Stimulated activated CD4-positive, alpha-beta T cell treated with anti-CD3 and anti-CD28 coated beads, TNF-alpha, amount 100 ng/mL, for 48 hours (primary cell): ENCODE results near the gene ZNF827.

Experiments used
- DNase-seq, 3 donors: peaks; one replicate each; pipeline ENCODE4 v3.0.0-alpha.2; 2020; ENCODE audit warnings: low read depth in 3 of 3

ZNF827 gene

DNA sequence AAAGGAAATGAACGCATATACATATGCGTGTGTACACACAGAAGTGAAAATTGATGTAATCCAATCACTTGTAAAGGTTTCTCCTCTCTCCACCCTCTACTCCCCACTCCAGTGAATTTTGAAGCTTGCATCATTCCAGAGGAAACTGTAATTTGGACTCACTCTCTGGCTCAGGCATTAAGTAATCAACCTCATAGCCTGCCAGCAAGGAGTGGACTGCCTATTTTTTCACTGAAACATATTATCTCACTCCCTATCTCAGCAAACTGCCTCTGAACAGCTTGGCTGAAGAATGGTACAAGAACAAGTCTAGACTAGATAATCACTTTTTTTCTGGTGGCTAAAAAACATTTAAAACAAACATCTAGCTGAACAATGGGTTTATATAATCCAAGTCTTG lies 134.5 kb downstream of the ZNF827 start:
- DNase-seq, result no peak

DNA sequence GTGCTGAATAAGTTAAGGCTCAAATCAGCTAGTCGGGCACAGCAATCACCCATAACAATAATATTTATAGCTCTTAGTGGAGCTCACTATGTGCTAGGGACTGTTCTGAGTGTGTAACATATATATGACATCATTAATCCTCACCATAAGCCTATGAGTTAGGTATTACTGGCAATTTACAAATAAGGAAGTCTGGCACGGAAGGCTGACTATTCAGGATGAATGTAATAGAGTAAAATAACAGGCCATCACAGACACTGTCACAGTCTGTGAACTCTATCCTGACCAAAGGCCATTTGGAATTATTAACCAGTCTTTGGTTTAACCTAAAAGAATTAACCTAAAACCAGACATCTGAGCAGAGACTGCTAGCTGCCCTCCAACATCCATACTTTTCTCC lies 139.4 kb downstream of the ZNF827 start:
- DNase-seq, result no peak

DNA sequence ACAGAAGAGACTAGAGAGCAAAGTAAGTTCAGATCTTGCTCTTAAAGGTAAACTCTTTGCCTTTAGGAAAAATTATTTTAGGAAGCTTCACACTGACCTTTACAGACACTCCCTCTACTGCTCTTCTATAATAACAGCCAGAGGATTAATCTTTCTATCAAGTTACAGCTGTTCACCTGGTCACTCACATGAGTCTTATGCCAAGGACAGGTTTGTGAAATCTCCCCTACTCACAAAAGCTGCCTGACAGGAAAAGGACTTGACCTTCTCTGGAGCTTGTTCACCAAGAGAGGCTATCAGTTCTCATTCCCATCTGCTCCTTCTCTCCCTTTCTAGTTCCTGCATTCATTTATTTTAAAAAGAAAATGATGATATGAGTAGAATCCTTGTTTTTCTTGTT lies 141.3 kb downstream of the ZNF827 start:
- no peak for DNase-seq

DNA sequence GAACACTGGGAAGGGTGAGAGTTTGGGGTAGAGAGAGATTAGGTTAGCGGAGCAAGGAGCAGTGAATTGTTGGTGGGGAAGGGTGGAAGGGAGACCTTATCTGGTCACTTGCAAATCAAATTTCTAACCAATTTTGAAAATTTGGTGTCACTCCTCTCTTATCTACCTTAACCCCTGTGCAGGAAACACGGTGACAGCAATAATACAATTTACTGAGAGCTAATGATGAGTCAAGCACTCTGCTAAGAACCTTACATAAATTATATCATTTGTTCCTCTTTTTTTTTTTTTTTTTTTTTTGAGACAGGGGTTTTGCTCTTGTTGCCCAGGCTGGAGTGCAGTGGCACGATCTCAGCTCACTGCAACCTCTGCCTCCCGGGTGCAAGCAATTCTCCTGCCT lies 142.3 kb downstream of the ZNF827 start:
- DNase-seq, result no peak

GRCh38 chr4:145795521-145795920 lies 143.1 kb downstream of the ZNF827 start:
- DNase-seq, result no peak

GRCh38 chr4:145792429-145792828 lies 146.2 kb downstream of the ZNF827 start:
- no peak for DNase-seq

- DNase-seq, result no peak
Observed at GRCh38 chr4:145791988-145792387, 146.6 kb downstream of the ZNF827 start.

DNA sequence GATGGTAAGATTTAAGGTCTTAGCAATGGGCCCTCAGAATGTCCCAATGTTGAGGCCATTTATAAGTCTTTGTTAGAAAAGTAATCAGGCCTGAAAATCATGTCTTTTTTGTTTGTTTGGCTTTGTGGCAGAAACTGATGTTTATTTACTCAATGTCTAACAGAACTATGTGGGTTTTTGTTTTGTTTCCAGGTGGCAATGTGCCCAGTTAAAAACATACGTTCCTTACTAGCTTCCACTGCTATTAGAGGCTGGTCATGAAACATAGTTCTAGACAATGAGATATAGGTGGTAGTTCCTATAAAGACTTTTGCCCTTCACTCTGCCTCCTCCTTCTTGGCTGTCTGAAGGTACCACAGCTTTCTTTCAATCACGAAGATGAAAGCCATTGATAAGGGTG lies 149.9 kb downstream of the ZNF827 start:
- DNase-seq, result no peak

GRCh38 chr4:145786830-145787229 lies 151.8 kb downstream of the ZNF827 start:
- no peak for DNase-seq

DNA sequence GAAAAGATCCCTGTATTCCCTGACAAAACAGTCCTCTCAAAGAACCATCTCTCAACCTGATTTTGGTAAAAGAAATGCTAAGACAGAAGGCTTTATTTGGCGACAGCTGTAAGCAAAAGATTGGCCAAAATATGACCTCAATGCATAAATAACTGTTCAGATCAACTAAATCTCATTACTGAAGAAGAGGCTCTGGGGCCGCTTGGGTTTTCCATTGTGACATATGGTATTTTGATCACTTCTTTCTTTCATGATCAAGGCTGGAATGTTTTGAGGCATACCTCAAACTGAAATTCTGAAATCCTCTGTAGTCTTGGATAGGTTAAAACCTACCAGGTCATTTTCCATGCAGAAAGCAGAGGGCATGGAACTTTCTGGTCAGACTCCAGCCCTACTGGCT lies 152.4 kb downstream of the ZNF827 start:
- no peak for DNase-seq

GRCh38 chr4:145785391-145786008 lies 153.1 kb downstream of the ZNF827 start:
- no peak for DNase-seq

GRCh38 chr4:145784036-145784435 lies 154.6 kb downstream of the ZNF827 start:
- no peak for DNase-seq

DNA sequence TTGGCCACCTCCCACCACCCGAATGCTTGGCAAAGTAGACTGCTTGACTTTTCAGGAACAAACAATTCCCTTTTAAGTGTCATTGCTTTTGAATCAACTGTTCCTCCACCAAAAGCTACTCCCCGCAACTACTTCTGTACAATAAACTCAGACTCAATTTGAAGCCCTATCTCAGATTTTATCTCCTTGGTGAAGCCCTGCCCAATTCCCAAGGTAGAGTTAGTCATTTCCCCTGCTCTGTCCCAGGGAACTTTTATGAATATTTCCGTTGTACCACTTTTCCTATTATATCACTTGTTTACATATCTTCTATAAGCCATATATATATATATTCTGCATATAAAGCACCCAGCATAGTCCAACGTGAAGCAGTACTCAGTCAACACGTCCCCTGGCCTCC lies 155.9 kb downstream of the ZNF827 start:
- no peak for DNase-seq

GRCh38 chr4:145781351-145781750 lies 157.3 kb downstream of the ZNF827 start:
- no peak for DNase-seq

DNA sequence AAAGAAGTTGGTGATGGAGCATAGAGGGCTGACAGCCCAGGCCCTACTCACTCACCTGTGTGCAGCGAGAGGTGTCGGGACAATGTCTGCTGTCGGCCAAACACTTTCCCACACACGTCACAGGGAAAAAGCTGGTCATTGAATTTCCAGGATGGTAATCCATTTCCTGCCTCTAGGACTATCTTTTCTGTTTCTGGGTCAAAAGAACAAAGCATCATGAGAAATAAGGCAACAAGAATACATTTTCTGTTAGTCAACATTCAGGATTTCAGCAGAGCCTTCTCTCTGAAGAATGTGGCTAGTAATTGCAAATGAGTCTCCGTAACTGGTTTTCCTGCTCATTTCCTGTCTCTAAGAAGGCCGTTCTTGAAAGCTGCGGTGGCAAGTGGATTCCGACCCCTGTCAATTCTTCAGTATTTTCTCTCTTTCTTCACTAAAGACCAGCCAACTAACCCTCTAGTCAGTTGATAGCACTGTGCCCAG lies 159.3 kb downstream of the ZNF827 start:
- DNase-seq, result no peak

- DNase-seq, result no peak
Observed at GRCh38 chr4:145776208-145776607, 162.4 kb downstream of the ZNF827 start.

DNA sequence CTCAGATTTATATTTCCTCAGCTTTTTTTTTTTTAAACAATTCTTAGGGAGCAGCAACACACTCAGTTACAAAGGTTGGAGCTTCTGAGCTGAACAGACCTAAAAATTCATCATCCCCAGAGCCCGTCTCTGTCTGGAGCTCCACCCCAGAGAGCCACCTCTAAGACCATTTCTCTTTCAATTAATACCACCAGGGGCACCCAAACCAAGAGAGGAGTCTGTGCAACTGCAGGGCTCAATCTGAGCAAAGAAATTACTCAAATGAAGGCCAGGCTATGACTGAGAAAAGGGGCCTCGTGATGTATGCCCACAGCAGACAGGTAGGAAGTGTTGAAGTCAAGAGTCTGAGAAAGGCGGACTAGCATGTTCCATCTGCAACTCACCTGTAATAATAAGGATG lies 163.2 kb downstream of the ZNF827 start:
- DNase-seq, result no peak

- DNase-seq, result no peak
Observed at GRCh38 chr4:145774473-145774872, 164.2 kb downstream of the ZNF827 start.

- no peak for DNase-seq
Observed at GRCh38 chr4:145773581-145774234, 164.9 kb downstream of the ZNF827 start.

DNA sequence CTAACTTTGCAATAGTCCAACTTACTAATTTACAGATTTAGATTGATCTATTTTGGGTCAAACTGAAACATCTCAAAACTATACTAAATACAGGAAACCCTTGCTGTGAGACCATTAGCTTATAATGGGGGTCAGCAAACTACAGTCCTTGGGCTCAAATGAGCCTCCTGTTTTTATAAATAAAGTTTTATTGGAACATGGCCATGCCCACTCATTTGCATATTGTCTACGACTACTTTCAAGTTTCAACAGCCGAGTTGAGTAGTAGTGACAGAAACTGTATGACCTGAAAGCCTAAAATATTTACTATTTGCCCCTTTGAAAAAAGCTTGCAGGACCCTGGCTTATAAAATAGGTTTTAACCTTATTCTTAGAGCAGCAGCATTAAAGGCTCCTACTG lies 166.3 kb downstream of the ZNF827 start:
- no peak for DNase-seq

GRCh38 chr4:145770124-145770523 lies 168.5 kb downstream of the ZNF827 start:
- no peak for DNase-seq

- DNase-seq, result no peak
Observed at GRCh38 chr4:145769450-145770037, 169.1 kb downstream of the ZNF827 start.

DNA sequence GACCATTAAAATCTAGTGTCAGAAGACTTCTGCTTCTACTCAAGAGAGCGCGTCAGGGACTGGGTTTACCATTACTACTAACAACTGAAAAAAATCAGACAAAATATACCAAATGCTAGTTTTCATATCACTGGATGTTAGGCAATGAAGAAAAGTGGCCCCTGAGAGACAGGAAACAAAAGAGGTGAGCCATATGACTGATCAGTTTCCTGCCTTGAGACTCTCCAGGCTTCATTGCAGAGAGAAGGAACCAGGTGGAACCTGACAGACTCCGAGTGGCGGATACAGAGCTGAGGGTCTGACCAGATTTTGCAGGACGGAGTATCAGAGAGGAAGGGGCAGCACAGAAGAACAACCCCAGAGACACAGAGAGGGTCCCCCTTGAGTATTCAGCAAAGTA lies 172.3 kb downstream of the ZNF827 start:
- no peak for DNase-seq
